ENCODE results near the gene DTNB.
"Not testable (repeated sequence)": the region's sequence is repeated elsewhere in the genome, so short reads cannot be mapped to it uniquely, and the experiment has no call there.

The DTNB gene

DNA sequence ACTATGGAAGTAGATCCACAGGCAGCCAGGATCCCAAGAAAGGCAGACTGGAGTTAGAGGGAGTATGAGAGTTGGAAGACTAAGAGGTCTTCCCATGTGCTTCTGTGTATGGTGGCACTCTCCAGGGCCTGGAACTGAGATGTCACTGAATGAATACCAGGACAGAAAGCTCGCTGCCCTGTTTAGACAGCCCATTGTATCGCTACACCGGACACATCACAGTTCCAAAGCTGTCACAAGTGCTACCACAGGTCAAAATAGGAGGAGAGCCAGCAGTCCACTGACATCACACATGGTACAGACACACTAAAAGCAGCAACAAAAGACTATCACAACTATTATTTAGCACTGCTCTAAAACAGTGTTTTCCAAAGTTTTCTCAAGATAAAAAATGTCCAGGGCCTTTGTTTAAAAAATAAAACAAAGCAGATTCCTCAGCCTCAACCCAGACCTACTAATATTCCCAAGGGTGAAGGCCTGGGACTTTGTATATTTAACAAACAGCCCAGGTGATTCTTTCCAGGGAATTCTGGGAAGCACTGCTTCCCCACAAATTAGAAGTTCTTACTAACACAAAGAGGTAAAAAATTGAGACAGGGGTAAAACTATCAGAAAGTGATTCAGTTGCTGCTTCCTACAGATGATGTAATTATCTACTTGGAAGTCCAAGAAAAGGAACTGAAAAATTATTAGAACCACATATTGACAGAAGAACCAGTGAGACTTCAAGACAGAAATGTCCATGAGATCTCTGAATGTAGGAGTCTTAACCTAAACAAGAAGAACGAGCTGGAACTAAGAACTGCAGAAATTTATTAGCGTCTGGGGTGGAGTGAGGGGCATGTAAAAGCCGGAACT, 116.0 kb downstream of the DTNB start:
- H3K36me3 ChIP-seq: no peaks in the 10 kb centered on the region
- TF ChIP-seq CTCF (IDR thresholded peaks at IDR 0.05; ENCODE audit: low read depth, low read length): no peak
- H3K4me3 ChIP-seq (ENCODE audit: low read depth, low read length): no peak overlapping the region
- H3K27ac ChIP-seq: no peak overlapping the region
- H3K27me3 ChIP-seq (ENCODE audit: insufficient read depth, low read depth, severe bottlenecking): no peaks in the 10 kb centered on the region
- no peak for DNase-seq
- no peaks in the 10 kb centered on the region for H3K9me3 ChIP-seq (ENCODE audit: severe bottlenecking)

- Histone ChIP-seq H3K27me3 (ENCODE audit: insufficient read depth, low read depth, severe bottlenecking) (no peaks in the 10 kb centered on the region), H3K9me3 (ENCODE audit: severe bottlenecking) (no peaks in the 10 kb centered on the region), H3K36me3 (no peaks in the 10 kb centered on the region), H3K4me3 (ENCODE audit: low read depth, low read length) (no peak overlapping the region), H3K27ac (no peak overlapping the region)
- TF ChIP-seq CTCF (IDR thresholded peaks at IDR 0.05; ENCODE audit: low read depth, low read length): no peak
- no peak for DNase-seq
These were observed 121.1 kb downstream of the DTNB start for GRCh38 chr2:25552318-25552717.

- H3K36me3 ChIP-seq: no peaks in the 10 kb centered on the region
- no peaks in the 10 kb centered on the region for H3K9me3 ChIP-seq (ENCODE audit: severe bottlenecking)
- no peak overlapping the region for H3K27ac ChIP-seq
- H3K27me3 ChIP-seq (ENCODE audit: insufficient read depth, low read depth, severe bottlenecking): no peaks in the 10 kb centered on the region
- H3K4me3 ChIP-seq (ENCODE audit: low read depth, low read length): no peak overlapping the region
- no peak for TF ChIP-seq CTCF (IDR thresholded peaks at IDR 0.05; ENCODE audit: low read depth, low read length)
- no peak for DNase-seq
These were observed 122.1 kb downstream of the DTNB start for GRCh38 chr2:25551316-25551715.

DNA sequence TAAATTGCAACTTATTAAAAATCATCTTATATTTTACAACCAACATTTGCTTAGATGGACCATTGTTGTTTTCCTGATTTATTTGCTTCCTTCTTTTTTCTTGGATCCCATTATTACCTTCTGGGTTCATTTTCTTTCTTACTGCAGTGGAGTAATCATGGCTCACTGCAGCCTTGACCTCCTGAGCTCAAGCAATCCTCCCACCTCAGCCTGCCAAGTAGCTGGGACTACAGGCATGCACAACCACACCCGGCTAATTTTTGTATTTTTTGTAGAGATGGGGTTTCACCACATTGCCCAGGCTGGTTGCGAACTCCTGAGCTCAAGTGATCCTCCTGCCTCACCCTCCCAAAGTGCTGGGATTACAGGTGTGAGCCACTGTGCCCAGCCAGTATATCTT, 123.8 kb downstream of the DTNB start:
- not testable (repeated sequence) for H3K27ac ChIP-seq; DNase-seq; H3K27me3 ChIP-seq (ENCODE audit: insufficient read depth, low read depth, severe bottlenecking); H3K36me3 ChIP-seq; H3K9me3 ChIP-seq (ENCODE audit: severe bottlenecking); H3K4me3 ChIP-seq (ENCODE audit: low read depth, low read length)

GRCh38 chr2:25548601-25549000, 124.8 kb downstream of the DTNB start:
- Histone ChIP-seq H3K9me3 (ENCODE audit: severe bottlenecking) (no peaks in the 10 kb centered on the region), H3K27ac (no peak overlapping the region)

GRCh38 chr2:25546852-25547251, 126.5 kb downstream of the DTNB start:
- DNase-seq: no peak
- Histone ChIP-seq H3K9me3 (ENCODE audit: severe bottlenecking) (no peaks in the 10 kb centered on the region), H3K27ac (no peak overlapping the region), H3K36me3 (no peaks in the 10 kb centered on the region), H3K27me3 (ENCODE audit: insufficient read depth, low read depth, severe bottlenecking) (no peaks in the 10 kb centered on the region), H3K4me3 (ENCODE audit: low read depth, low read length) (no peak overlapping the region)
- no peak for TF ChIP-seq CTCF (IDR thresholded peaks at IDR 0.05; ENCODE audit: low read depth, low read length)

More at GRCh38 chr2:25548601-25549000, 124.8 kb downstream of the DTNB start:
- no peak overlapping the region for H3K4me3 ChIP-seq (ENCODE audit: low read depth, low read length)
- DNase-seq: no peak
- no peaks in the 10 kb centered on the region for H3K36me3 ChIP-seq
- H3K27me3 ChIP-seq (ENCODE audit: insufficient read depth, low read depth, severe bottlenecking): no peaks in the 10 kb centered on the region
- no peak for TF ChIP-seq CTCF (IDR thresholded peaks at IDR 0.05; ENCODE audit: low read depth, low read length)
